NCI-H2227 treated with DMSO at 0.1 percent for 48 hours (cell line): Measurements from ENCODE around the gene DOCK10.

Experiments
- DNase-seq: peaks from one replicate; lab custom pipeline; 2025; lab: John Stamatoyannopoulos, UW

The DOCK10 gene

GRCh38 chr2:225041207-225041850 lies 939 bp downstream of the DOCK10 start:
- no peak for DNase-seq

- DNase-seq, result no peak
Measured at GRCh38 chr2:225040856-225041206, 1.4 kb downstream of the DOCK10 start.

GRCh38 chr2:225040142-225040541 lies 2.1 kb downstream of the DOCK10 start:
- no peak for DNase-seq

GRCh38 chr2:225038231-225038523 lies 4.1 kb downstream of the DOCK10 start:
- no peak for DNase-seq

GRCh38 chr2:225037415-225038230 lies 4.6 kb downstream of the DOCK10 start:
- DNase-seq, result no peak

- DNase-seq, result no peak
Measured at GRCh38 chr2:225036431-225036830, 5.8 kb downstream of the DOCK10 start.

GRCh38 chr2:225033440-225034318 lies 8.6 kb downstream of the DOCK10 start:
- no peak for DNase-seq

- no peak for DNase-seq
Measured at GRCh38 chr2:225032246-225032645, 10.0 kb downstream of the DOCK10 start.

GRCh38 chr2:225031599-225031998 lies 10.7 kb downstream of the DOCK10 start:
- DNase-seq, result no peak

GRCh38 chr2:225030893-225031292 lies 11.4 kb downstream of the DOCK10 start:
- no peak for DNase-seq

- no peak for DNase-seq
Measured at GRCh38 chr2:225030203-225030602, 12.1 kb downstream of the DOCK10 start.

- DNase-seq, result no peak
Measured at GRCh38 chr2:225028572-225028971, 13.7 kb downstream of the DOCK10 start.

GRCh38 chr2:225027061-225027762 lies 15.1 kb downstream of the DOCK10 start:
- DNase-seq, result no peak

GRCh38 chr2:225025917-225026571 lies 16.2 kb downstream of the DOCK10 start:
- DNase-seq, result no peak

- no peak for DNase-seq
Measured at GRCh38 chr2:225022188-225022587, 20.1 kb downstream of the DOCK10 start.

GRCh38 chr2:225020168-225020849 lies 22.0 kb downstream of the DOCK10 start:
- DNase-seq, result no peak

- no peak for DNase-seq
Measured at GRCh38 chr2:225019105-225019504, 23.2 kb downstream of the DOCK10 start.

GRCh38 chr2:225017713-225018112 lies 24.6 kb downstream of the DOCK10 start:
- no peak for DNase-seq

- no peak for DNase-seq
Measured at GRCh38 chr2:225017098-225017685, 25.1 kb downstream of the DOCK10 start.

- no peak for DNase-seq
Measured at GRCh38 chr2:225013425-225014365, 28.6 kb downstream of the DOCK10 start.
